ENCODE data around the gene PWP2.

PWP2 gene

GRCh38 chr21:44064852-44065403 is 42.3 kb upstream of the PWP2 start:
- H3K4me3 ChIP-seq (ENCODE audit: low read depth, low read length) = no peak overlapping the region
- DNase-seq (ENCODE audit: low read depth) = no peak
- TF ChIP-seq CTCF (IDR thresholded peaks at IDR 0.05; ENCODE audit: insufficient read depth, low read depth, low read length, missing control alignments) = no peak

GRCh38 chr21:44065428-44065827 is 41.8 kb upstream of the PWP2 start:
- DNase-seq (ENCODE audit: low read depth) = peak; percentile 39
- TF ChIP-seq CTCF (IDR thresholded peaks at IDR 0.05; ENCODE audit: insufficient read depth, low read depth, low read length, missing control alignments) = no peak
- H3K4me3 ChIP-seq (ENCODE audit: low read depth, low read length) = no peak overlapping the region

- no peak for DNase-seq (ENCODE audit: low read depth)
- H3K4me3 ChIP-seq (ENCODE audit: low read depth, low read length) = no peak overlapping the region
- no peak for TF ChIP-seq CTCF (IDR thresholded peaks at IDR 0.05; ENCODE audit: insufficient read depth, low read depth, low read length, missing control alignments)
Observed at GRCh38 chr21:44066116-44066515, 41.1 kb upstream of the PWP2 start.

DNA sequence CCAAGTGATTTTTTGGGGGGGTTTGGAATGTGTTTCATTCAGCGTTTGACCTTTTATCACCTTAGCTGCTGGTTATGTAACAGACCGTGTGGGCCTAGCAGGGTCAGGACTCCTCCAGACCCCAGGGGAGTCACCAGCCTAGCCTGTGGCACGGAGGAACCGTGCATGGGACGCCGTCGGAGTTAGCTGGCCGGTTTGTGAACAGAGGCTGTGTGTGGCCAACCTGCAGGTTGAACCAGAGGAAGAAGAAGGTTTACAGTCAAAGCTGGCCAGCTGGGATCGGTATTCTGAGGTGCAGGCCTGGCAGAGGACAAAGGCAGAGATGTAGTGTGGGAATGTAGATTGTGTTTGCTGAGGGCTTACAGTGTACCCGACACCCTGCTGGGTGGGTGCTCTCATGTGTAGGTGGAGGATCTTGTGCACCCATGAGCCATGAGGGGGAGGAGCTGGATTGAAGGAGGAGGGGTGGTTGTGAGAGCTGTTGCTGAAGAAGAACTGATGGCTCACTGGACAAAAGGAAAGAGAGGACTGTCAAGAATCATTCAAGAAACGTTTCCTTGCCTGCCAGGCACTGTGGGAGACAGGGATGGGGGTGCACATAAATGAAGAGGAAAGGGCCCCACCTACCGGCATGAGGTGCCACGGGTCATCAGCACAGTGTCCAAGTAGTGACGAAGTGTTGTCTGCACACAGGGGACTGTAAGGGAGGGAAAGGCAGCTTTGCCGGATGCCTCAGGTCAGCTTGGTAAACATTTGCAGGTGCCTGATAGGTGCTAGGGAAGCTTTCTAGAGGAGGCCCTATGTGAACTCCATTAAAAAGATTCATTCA is 40.0 kb upstream of the PWP2 start:
- no peak overlapping the region for H3K4me3 ChIP-seq (ENCODE audit: low read depth, low read length)
- no peak for TF ChIP-seq CTCF (IDR thresholded peaks at IDR 0.05; ENCODE audit: insufficient read depth, low read depth, low read length, missing control alignments)
- DNase-seq (ENCODE audit: low read depth) = no peak

DNA sequence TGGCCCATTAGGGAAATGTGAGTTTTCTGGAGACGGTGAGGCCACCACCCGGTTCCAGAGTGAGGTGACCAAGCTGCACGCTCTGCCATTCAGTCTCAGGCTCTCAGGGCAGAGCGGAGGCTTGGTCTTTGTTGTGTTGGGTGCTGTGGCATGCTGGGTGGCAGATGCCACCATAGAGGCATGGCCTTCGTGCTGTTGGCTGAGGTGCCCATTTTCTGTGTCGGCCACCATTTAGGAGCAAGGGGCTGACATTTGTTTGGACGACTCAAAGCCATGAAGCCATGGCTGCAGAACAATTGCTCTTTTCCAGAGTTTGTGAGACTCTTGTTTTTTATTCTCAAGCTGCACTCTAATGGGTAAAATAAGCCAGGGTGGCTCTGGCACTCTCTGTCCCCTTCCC is 36.8 kb upstream of the PWP2 start:
- DNase-seq (ENCODE audit: low read depth) = no peak
- no peak overlapping the region for H3K4me3 ChIP-seq (ENCODE audit: low read depth, low read length)
- no peak for TF ChIP-seq CTCF (IDR thresholded peaks at IDR 0.05; ENCODE audit: insufficient read depth, low read depth, low read length, missing control alignments)

DNA sequence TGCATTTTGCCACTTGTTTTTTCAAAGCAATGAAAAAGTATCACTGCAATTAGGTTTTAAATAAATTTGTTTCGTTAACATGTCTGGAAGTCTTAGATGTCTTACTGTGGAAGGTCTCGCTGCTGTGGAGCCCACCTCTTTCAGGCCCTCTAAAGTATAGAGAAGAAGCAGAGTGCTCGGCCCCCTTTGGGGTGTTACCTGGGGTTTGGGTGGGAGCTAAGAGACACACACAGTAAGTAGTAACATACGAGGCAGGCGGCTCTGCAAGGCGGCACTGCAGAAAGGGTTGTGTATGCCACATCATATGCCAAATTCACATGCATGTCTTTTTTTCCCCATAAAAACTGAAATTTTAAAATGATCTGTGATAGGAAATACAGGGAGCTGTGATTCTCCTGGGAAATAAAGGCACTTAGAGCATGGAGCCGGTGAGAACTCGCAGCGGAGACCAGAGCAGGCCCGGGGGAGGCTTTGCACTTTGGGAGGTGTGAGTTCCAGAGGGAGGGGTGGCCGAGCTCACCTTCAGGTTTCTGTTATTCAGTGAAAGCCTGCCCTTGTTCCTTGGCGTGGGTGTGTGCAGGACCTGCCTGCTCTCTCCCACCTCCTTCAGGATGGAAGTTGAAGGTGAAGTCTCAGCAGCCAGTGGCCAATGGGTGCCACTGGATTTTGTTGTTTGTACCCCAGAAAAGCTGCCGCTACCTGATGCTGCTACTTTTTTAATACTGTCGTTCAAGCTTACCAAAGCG is 35.7 kb upstream of the PWP2 start:
- no peak for DNase-seq (ENCODE audit: low read depth)
- no peak for TF ChIP-seq CTCF (IDR thresholded peaks at IDR 0.05; ENCODE audit: insufficient read depth, low read depth, low read length, missing control alignments)
- H3K4me3 ChIP-seq (ENCODE audit: low read depth, low read length) = no peak overlapping the region

Data from GM12865 (cell line).